NCI-H82 treated with DMSO at 0.1 percent for 48 hours (cell line): ENCODE results near the gene C11orf86.
"Not testable (repeated sequence)": the region's sequence is repeated elsewhere in the genome, so short reads cannot be mapped to it uniquely, and the experiment has no call there.

ENCODE experiments used
- DNase-seq: peaks from one replicate; lab custom pipeline; 2025; ENCODE audit not compliant: unreplicated experiment; lab: John Stamatoyannopoulos, UW

C11orf86 gene, protein sequence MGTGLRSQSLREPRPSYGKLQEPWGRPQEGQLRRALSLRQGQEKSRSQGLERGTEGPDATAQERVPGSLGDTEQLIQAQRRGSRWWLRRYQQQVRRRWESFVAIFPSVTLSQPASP

DNA sequence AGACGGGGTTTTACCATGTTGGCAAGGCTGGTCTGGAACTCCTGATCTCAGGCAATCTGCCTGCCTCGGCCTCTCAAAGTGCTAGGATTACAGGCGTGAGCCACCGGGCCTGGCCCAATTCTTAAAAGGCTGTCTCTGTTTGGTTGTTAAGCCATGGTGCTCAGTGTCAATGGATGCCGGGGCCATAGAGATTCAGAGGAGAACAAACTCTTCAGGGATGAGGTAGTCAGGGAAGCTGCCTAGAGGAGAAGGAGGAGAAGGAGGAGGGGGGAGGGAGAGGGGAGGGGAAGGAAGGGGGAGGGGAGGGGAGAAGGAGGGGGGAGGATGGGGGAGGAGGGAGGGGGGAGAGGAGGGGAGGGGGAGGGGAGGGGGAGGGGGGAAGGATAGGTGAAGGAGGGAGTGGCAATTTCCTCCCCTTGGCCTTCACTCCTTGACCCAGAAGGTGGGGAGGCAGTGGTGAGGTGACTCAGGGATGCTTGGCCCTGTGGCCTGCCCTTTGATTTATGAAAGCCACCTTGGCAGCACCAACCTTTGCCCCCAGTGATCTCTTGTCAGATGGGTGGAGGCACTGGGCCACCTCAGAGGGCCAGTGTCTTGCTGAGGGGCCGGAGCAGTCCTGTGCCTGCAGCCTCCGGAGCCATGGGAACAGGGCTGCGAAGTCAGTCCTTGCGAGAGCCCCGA lies at the start of gene C11orf86:
TSS of gene C11orf86 (plus strand) at position 581 of the 681 bp plus-strand sequence. CDS start at position 640, 59 bp downstream.
- no peak for DNase-seq

DNA sequence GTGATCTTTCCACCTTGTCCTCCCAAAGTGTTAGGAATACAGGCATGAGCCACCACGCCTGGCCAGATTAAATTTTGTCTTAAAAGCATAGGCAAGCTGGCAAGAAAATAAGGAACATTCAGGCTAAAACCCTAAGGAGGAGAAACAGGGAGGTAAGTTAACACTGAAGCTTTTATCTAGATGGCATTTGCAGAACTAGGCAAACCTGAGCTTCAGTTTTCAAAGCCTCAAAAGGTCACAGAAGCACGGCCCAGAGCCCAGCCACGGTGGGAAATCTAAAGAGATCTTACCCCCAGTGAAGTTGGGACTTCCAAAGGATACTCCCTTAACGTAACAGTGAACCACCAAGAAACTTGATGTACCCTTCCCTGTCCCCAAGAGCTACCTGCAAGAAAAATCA lies 45.4 kb upstream of the C11orf86 start:
- no peak for DNase-seq

DNA sequence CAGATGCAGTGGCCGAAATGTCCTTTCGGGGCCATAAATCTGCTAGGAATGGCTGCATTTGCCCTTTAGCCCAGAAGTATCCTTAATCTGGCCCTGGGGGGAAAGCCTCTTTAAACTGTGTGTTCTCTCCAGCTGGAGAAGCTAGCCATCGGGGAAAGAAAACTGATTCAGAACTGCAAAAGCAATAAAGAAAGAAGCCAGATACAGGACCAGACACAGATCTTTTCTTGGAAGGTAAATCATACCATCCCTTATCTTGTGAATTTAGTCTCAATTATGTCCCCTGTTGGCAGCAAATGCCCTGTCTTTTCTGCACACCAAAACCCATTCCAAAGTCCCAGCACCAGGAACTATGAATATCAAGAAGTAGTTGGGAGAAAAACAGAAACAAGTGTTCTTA lies 42.6 kb upstream of the C11orf86 start:
- DNase-seq, result no peak

DNA sequence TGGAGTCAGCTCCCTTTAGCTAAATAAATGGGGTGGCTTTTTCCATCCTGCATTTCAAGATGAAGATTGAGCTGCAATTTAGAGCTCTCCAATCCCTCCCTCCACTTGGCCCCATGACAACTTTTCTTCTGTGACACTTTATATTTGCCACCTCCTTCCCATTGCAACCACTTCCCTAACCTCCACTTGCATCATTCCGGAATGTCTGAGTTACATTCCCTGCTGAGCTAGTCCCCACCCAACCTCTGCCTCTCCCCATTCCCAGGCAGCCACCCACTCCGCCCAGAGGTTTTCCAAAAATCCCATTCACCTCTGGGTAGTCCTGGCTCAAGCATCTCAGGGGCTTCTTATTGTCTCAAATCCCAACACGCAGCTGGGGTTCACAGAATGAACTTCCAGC lies 41.6 kb upstream of the C11orf86 start:
- DNase-seq, result no peak

DNA sequence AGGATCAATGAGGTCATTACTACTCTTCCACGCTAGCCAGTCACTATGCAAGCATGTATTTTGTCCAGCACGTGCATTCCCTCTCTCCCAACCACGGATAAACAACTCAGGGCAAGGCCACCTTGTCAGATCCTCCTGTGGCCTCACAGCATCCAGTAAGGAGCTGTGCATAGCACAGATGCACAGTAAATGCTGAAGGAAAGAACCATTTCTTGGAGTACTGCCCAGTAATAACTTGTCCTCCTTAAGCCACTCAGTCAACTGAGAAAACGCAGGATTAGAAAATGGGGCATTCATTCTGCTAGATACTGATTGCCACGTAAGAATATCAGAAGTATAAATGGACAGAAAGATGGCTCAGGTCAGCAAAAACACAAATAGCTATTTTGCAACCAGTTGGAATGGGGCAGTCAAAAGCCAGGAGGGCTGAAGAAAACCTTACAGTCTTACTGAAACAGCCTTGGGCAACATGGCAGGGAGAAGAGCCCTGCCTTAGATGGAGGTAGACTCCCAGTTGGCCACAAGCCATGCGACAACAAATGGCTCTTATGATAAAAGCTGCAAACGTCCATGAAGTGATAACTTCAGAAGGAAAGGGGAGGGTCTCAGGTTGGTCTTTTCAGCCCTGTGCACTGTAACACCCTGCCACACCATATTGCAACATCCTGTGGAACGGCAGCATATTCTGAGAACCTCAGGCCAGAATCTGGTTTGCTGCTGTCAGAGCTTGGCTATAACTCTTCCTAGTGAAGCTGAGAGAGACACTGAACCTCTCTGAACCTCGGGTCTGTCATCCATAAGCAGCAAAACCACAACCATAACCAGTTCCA lies 39.9 kb upstream of the C11orf86 start:
- no peak for DNase-seq

DNA sequence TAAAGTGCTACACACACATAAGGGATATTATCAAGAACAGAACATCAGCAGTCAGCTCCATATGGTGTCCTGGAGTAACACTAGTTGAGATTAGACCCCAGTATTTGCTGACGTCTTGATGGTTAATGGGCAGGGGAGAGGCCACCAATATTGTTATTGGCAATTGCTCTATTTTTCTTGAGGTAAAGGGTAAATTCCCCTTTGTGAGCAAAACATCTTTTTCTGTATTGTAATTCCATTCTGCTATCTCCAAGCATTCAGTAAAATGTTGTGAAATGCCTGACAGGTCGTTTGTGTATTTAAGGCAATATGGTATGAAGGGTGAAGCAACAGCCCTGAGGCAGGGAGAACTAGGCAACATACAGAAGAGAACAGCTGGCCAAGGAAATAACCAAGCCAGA lies 38.8 kb upstream of the C11orf86 start:
- DNase-seq, result no peak

DNA sequence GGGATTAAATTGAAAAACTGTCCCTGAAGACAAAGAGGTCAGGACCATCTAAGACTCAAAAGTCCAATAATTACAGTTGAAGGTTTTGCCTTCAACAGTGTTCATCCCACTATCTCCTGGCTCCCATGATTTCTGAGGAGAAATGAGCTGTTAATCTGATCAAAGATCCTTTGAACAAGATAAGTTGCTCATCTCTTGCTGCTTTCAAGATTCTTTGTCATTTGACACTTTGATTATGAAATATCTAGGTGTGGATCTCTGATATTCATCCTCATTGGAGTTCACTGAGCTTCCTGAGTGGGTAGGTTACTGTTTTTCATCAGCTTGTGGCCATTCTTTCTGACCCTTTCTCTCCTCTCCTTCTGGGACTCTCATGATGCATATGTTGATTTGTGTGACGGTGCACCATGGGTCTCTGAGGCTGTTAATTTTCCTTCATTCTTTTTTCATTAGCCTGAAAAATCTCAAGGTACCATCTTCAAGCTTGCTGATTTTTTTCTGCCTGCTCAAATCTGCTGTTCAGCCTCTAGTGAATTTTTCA lies 37.8 kb upstream of the C11orf86 start:
- DNase-seq, result no peak

DNA sequence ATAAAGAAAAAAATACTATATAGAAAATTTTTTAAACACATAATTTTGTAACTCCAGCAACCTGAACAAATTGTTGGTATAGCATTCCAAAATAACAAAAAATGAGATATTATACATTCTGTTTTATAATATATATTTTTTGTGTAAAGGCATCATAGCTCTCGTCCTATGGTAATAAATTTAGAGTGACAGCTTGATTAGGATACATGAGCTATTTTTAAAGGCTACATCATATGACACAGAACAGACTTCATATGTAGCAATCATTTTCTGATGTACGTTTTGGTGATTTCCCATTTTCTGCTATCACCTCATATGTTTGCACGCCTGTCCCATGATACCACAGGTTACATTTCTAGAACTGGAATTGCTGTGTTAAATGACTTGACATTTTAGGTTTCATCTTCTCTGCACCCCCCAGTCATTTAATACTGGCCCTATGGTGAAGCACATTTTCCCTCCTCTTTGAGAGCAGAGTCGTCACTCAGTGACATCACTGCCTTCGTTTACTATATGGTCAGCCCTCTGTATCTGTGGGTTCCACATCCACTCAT lies 36.4 kb upstream of the C11orf86 start:
- no peak for DNase-seq

DNA sequence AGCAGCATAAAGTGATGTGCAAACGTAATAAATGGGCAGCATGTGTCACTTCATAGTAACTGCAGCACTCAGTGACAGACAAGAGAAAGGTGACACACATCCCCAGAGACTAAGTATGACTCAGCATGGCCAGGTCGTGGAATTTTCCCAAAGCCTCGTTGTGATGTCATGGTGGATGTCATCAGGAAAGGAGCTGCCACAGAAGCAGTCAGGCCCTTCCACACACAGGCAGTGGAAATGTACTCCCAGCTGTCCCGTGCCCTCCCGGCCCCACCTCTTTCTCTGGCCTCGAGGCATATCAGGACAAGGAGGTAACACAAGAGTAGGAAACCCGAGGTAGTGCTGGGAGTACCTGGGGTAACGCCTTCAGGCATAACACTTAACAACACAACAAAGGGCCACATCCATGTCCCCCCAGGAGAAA lies 25.0 kb upstream of the C11orf86 start:
- no peak for DNase-seq

DNA sequence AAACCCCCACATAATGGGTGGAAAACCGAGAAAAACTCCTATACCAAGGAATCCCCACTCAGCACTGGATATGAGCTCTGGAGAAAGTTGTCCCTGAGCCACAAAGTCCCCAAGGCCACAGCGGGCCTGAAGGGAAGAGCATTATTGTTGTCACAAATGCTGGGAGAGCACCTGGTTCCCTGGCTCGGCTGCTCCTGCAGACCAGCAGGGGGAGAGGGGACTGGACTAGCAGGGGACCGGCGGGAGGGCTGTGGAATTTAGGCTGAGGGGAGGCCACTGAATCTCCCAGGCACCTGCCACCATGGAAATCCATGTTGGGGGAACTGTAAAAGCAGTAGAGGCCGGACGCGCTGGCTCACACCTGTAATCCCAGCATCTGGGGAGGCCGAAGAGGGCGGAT lies 24.0 kb upstream of the C11orf86 start:
- DNase-seq, result no peak

DNA sequence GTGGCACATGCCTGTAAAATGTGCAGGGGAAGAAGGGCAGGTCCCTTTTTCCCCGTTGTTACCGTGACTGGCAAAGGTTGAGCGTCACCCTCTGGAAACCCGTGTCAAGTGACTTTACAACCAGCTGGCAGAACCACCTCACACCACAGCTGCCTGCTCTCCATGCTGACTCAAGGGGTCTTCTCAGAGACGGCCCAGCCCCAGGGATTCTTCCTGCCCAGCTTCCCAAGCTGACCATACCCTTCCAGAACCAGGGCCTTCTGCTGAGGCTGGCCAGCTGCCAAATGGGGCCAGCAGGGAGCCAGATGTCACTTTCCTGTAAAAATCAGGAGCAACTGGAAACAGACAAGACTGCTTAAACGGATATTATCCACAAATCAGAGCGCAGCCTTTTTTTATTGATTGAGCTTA lies 23.2 kb upstream of the C11orf86 start:
- peak; percentile 83 for DNase-seq

DNA sequence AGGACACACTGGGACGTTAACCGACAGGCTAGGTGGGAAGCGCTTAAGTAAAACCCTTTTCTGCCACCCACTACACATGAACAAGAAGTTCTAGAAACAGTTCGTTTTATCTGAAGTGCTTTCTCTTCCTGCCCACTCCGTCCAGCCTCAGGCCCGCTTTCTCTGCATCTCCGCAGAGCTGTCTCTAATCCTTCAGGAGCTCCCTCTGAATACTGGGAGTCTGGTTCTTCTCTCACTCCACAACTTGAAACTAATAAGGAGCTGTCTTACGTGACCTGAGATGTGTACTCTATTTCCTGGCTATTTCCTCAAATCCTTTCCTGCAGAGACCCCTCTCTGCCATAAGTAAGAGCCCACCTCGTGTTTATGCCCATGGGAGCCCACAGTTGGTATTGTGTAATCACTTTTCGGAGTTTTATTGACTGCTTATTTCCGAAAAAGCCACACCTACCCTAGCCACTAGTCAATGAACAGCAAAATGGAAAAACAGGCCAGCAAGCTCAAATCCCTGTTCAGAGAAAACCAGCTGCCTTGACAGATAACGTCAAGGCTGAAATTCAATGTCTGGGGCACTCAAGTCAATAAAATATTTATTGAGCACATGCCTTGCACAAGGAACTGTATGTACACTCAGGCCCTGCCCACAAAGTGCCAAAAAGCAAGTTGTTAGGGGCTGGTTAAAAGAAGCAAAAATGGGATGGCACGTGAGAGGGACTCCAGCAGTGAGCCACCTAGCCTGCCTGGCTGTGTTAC lies 21.8 kb upstream of the C11orf86 start:
- no peak for DNase-seq

DNA sequence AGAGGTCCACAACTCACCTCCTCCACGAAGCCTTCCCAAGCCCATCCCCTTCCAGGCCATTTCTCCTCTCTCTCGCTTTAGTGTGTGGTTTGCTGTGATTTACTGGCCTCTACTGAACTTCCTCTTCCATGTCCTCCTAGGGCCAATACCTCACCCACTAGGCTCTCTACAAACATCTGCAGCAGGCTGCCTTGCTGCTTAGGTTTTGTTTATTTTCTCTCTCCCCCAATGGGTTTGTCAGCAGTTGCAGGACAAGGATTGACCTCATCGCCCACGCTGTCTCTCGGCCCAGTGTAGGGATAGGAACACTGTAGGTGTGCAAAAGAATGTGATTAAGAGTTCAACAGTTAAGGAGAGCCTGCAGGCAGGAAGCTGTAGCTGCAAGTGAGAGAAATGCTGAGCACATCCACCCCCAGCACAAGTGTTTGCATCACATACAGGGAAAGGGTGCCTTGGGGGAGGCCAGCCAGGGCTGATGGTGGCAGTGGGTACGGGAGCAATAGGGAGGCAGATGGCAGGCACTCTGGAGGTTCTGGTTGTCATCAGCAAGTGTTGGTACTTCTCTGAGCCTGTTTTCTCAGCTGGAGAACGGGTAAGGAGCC lies 18.3 kb upstream of the C11orf86 start:
- DNase-seq, result no peak

DNA sequence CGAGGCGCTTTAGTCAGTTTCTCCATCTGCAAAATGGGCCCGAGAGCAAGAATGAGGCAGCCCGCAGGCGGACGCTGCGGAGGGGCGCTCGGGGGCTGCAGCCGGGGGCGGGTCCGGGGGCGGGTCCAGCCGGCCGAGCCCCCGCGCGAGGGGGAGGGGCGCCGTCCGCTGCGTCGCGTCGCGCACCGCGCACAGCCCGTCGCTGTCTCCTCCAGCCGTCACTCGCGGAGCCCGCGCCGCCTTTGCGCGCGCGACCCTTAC lies 17.2 kb upstream of the C11orf86 start:
- DNase-seq, result no peak

DNA sequence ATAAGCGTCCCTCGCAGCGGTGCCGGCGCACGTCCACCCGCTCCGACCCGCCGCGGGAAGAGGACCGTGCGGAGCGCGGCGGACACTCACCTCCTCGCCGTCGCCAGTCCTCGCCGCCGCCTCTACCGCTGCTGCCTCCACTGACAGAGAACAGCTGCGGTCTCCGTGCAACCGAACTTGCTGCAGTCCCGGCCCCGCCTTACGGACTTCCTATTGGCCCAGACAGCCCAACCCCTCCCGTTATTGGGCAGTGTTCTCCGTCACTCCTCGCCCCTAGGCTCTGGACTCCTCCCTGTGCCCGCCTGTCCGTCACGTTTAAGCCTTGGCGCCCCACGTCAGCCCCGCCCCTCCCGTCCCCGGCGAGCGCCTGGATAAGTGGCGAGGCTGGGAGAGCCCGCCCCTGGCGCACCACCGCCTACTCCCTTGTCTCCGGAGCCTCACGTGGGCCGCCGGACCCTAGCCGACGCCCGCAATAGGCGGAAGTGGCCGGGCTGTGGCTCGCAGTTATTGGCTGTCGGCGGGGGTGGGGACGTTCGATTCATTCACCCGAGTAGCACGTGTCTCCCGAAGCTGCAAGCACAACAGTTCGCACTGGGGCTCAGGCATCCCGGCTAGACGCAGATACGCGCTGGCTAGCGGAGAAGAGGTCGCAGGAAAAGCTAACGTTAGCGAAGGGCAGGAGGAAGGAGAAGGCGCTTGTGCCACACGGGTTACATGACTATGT lies 16.7 kb upstream of the C11orf86 start, which contains the start of gene PC:
TSS of gene PC (minus strand) at position 152 of the 724 bp plus-strand sequence. CDS start 86,224 bp downstream, outside the sequence.
- peak; percentile 96 for DNase-seq

DNA sequence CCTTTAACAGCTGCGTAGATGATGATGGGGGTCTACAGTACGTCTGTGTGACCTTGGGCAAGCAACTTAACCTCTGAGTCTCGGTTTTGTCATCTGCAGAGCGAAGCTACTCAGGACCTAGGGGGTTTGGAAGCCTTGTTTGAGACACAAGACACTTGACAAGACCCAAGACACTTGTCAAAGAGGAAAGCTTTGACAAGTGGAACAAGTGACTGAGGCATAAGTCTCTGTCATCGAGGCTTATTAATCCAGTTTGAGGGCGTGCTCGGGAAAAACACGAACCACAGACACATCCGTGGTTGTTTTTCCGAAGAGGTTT lies 16.2 kb upstream of the C11orf86 start:
- DNase-seq, result no peak

DNA sequence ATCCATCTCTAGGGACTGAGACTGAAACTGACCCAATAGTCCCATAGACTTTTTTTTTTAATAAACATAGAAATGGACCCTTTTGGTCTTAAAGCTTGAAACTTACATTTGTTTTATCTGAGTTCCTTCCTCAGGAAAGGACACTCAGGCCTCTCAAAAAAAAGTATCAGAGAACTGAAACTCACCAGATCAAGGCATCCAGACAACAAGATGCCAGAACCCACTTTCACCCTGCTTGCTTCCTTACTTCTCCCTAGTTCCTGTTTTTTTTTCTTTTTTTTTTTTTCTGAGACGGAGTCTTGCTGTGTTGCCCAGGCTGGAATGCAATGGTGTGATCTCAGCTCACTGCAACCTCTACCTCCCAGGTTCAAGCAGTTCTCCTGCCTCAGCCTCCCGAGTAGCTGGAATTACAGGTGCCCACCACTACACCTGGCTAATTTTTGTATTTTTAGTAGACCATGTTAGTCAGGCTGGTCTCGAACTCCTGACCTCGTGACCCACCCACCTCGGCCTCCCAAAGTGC lies 13.4 kb upstream of the C11orf86 start:
- not testable (repeated sequence) for DNase-seq

DNA sequence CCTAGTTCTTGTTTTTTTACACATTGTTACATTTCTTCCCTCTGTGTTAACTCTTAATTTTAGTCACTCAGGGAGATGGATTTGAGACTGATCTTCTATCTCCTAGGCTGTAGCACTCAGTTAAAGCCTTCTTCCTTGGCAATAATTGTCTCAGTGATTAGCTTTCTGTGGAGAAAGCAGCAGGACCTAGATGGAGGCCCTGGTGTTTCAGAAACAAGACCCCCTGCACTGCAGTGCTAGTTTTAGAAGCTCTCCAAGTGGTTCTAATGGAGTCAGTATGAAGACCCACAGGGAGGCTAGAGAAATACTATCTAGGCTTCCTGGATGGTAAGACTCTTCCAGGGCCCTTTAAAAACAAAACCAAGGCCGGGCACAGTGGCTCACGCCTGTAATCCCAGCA lies 12.9 kb upstream of the C11orf86 start:
- no peak for DNase-seq

DNA sequence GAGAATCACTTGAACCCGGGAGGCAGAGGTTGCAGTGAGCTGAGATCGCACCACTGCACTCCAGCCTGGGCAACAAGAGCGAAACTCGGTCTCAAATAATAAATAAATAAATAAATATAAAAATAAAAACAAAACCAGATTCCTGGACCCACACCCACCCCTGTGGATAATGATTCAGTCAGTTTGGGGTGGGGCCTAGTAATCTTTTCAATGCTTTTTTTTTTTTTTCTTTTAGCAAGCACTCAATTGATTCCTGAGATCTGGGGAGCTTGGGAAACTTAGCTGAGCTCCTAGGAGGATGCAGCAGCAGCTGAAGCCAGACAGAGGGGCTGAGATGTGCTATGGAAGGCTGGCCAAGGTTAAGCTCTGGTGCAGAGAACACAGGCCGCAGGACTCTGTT lies 12.3 kb upstream of the C11orf86 start:
- DNase-seq, result no peak

DNA sequence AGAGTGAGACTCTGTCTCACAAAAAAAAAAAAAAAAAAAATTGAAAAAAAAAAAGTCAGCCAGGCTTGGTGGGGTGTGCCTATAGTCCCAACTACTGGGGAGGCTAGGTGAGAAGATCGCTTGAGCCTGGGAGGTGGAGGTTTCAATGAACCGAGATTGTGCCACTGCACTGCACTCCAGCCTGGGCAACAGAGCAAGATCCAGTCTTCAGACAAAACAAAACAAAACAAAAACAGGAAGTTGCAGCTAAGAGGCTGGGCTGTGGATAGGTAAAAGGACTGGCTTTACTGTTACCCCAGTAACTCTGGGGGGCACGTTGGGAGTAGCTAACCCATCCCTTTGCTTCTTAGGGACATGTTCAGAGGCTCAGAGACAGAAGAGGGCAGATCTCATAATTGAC lies 10.6 kb upstream of the C11orf86 start:
- DNase-seq, result no peak
